GM23248 (cell line): ENCODE data around the gene STXBP6.

Source experiments
- EZH2 ChIP-seq: fragments of 200-600 bp; sonication (generic); IDR thresholded peaks from 2 replicates; pipeline ENCODE4 v1.6.1; 2018; ENCODE audit warnings: antibody characterized with exemption, mild to moderate bottlenecking; ENCODE audit not compliant: insufficient read depth, poor library complexity, severe bottlenecking
- EZH2phosphoT487 ChIP-seq: fragments of 200-600 bp; sonication (generic); IDR thresholded peaks from 2 replicates; pipeline ENCODE4 v1.6.1; 2018; ENCODE audit warnings: antibody characterized with exemption, moderate library complexity, mild to moderate bottlenecking, low read depth; ENCODE audit not compliant: insufficient read depth

DNA sequence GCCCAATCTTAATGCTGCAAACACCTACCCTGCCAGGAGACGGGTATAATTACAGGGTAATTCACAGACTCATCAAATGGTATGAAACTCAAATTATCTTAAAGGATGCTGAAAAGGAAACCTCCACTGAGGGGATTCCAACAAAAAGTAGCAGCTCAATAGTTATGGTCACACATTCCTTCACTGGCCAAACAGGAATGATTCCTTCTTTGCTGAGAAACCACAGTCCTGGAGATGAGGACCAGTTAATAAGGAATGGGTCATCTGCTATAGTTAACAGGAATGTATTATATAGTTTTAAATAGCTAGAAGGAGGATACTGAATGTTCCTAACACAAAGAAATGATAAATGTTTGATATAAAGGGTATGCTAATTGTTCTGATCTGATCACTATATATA is 136.9 kb downstream of the STXBP6 start:
- TF ChIP-seq EZH2 (no peak), EZH2phosphoT487 (no peak)
